Gastrocnemius medialis (tissue), 4 donors: Measurements from ENCODE around the gene TNK1.

Source experiments
- POLR2A ChIP-seq, 2 donors: fragments of 450-650 bp; IDR thresholded peaks; one replicate each; pipeline ENCODE4 v1.6.1; 2017; ENCODE audit warnings: antibody characterized with exemption in 2 of 2, mild to moderate bottlenecking in 2 of 2, moderate library complexity in 2 of 2
- TF ChIP-seq, protein P1 (sequence below), 5 experiments: fragments of 450-650 bp in 3 of 5; fragments of 200-600 bp in 2 of 5; sonication (generic) in 2 of 5; IDR thresholded peaks in 4 of 5; conservative IDR thresholded peaks in 1 of 5; 1 replicate in 4 of 5; 2 replicates in 1 of 5; pipeline ENCODE4 v1.5.1; 2016 to 2019; ENCODE audit warnings: antibody characterized with exemption in 5 of 5, mild to moderate bottlenecking in 3 of 5, moderate library complexity in 3 of 5

GRCh38 chr17:7411427-7411750 lies 30.5 kb downstream of the TNK1 start:
- no peak for TF ChIP-seq POLR2A (IDR thresholded peaks at IDR 0.05)
- TF ChIP-seq, protein P1, sequence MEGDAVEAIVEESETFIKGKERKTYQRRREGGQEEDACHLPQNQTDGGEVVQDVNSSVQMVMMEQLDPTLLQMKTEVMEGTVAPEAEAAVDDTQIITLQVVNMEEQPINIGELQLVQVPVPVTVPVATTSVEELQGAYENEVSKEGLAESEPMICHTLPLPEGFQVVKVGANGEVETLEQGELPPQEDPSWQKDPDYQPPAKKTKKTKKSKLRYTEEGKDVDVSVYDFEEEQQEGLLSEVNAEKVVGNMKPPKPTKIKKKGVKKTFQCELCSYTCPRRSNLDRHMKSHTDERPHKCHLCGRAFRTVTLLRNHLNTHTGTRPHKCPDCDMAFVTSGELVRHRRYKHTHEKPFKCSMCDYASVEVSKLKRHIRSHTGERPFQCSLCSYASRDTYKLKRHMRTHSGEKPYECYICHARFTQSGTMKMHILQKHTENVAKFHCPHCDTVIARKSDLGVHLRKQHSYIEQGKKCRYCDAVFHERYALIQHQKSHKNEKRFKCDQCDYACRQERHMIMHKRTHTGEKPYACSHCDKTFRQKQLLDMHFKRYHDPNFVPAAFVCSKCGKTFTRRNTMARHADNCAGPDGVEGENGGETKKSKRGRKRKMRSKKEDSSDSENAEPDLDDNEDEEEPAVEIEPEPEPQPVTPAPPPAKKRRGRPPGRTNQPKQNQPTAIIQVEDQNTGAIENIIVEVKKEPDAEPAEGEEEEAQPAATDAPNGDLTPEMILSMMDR (IDR thresholded peaks at IDR 0.05 in 4 of 5, conservative IDR thresholded peaks at IDR 0.05 in 1 of 5), result no peak
